ENCODE data around the gene CLPTM1L.

CLPTM1L gene

DNA sequence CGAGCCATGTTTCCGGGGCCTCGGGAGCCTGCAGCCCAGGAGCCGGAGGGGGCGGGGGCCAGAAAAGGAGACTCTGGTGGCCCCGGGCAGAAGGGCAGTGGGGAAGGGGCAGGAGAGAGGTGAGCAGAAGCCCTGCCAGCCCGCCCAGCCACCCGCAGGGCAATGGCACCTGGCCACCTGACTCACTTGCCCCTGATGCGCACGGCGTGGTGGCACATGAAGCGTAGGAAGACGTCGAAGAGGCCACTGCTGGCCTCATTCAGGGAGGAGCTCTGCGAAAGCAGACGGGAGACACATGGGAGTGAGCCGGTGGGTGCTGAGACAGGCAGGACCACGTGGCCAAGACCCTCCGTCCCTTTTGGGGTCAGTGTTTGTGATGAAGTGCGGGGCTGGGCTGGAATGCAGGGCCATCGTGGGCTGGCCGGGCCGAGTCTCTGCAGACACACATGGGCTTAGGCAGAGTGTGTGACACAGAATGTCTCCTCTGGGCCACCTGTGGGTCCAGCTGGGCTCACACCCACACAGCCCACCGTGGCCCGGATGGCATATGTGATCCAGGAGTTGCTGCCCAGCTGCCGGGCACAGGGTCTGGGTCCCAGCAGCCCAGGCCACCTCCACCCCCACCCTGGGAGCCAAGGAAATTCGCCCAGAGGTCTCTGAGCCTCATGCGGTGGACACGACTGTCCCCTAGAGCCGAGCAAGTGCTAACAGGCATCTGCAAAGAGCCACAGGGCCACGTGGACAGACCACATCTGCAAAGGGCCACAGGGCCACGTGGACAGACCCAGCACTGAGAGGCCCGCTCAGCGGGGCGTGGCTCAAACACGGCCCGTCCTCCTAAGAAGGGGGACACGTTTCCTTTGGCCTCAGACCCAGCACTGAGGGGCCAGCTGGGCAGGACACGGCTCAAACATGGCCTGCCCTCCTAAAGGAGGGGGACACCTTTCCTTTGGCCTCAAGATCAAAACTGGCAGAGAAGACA is 73.7 kb downstream of the CLPTM1L start:
- no peak for DNase-seq

DNA sequence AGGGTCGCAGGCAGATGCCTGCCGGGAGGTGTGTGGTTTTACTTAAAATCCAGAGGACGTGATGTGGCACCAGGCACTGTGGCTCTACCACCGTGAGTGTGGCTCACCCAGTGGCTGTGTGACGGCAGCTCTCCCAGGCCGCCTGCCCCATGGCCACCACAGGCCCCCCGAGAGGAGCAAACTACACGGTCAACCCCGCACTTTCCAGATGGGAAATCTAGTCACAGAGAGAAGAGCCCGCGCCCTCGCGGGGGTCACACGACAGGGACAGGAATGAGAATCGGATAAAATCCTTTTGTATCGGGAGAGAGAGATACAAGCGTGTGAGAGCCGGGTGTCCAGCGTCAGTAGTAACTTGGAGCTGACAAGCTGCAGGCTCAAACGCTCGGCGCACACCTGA is 74.5 kb downstream of the CLPTM1L start:
- DNase-seq = no peak

DNA sequence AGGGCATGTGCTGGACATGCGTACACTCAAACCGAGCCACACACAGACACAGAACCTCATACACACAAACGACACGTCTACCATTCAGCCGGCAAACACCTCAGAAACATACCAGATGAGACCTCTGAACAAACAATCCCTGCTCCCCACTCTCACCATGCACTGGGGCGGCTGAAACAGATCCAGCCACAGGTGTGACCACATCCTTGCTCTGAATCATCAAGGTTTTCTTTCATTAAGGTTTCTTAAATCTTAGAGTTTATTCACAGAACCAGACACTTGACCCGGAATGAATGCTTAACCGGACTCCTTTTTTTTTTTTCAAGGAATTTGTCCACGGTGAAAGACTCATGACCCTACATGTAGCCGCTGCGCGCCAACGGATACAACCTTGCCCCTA is 76.2 kb downstream of the CLPTM1L start:
- peak; percentile 41 for DNase-seq

DNA sequence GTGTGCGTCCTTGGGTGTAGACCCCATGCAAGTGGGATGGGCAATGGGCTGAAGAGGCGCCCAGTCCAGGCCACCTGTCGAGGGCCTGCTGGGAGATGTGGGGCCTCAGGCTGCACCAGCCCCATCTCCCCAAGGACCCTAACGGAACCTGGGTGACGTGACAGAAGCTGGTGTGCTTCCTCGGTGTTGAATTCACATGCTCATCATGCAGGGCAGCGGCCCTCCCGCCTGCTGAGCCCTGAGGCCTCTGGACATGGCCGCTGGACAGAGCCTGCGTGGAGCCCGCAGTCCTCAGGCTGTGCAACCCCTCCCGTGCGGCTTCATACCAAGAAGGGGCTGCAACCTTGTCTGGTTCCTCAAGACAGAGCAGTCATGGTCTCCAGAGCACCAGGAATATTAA is 76.8 kb downstream of the CLPTM1L start:
- DNase-seq = no peak
